OCI-LY7 (cell line): Measurements from ENCODE around the gene DSE.

ENCODE experiments used
- EZH2phosphoT487 ChIP-seq: fragments of 200-600 bp; sonication (generic); IDR thresholded peaks from 2 replicates; pipeline ENCODE4 v1.6.1; 2018; ENCODE audit warnings: low read depth, borderline replicate concordance, mild to moderate bottlenecking, mixed run types, antibody characterized with exemption, low read length, moderate library complexity, mixed read lengths
- TF ChIP-seq, protein P1 (sequence below): fragments of 200-600 bp; sonication (generic); conservative IDR thresholded peaks from 2 replicates; pipeline ENCODE4 v1.5.1; 2014; ENCODE audit warnings: mild to moderate bottlenecking, antibody characterized with exemption, low read length, moderate library complexity, mixed read lengths

GRCh38 chr6:116400328-116400727 is 29.6 kb downstream of the DSE start:
- TF ChIP-seq, protein P1, sequence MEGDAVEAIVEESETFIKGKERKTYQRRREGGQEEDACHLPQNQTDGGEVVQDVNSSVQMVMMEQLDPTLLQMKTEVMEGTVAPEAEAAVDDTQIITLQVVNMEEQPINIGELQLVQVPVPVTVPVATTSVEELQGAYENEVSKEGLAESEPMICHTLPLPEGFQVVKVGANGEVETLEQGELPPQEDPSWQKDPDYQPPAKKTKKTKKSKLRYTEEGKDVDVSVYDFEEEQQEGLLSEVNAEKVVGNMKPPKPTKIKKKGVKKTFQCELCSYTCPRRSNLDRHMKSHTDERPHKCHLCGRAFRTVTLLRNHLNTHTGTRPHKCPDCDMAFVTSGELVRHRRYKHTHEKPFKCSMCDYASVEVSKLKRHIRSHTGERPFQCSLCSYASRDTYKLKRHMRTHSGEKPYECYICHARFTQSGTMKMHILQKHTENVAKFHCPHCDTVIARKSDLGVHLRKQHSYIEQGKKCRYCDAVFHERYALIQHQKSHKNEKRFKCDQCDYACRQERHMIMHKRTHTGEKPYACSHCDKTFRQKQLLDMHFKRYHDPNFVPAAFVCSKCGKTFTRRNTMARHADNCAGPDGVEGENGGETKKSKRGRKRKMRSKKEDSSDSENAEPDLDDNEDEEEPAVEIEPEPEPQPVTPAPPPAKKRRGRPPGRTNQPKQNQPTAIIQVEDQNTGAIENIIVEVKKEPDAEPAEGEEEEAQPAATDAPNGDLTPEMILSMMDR = no peak
- no peak for TF ChIP-seq EZH2phosphoT487
